Lung microvascular endothelial cell (primary cell): ENCODE data around the gene DIO3. TPM values are rescaled to one million over a fixed set of nuclear protein-coding genes. Genes with fewer than 3 reads are reported as not detected.

ENCODE experiments used
- DNase-seq, 2 donors: peaks; one replicate each; pipeline versions ENCODE4 v3.0.0 to v3.0.0-alpha.2; 2010; ENCODE audit warnings: low read depth in 2 of 2
- total RNA-seq: library from RNA; depleted of rRNA; stranded (reverse); fragments of >200 nt; gene quantifications from 2 replicates; pipeline ENCODE4 v1.2.1, GENCODE V29; 2014

DIO3 gene
- total RNA-seq, result not detected in 2 replicates

DNA sequence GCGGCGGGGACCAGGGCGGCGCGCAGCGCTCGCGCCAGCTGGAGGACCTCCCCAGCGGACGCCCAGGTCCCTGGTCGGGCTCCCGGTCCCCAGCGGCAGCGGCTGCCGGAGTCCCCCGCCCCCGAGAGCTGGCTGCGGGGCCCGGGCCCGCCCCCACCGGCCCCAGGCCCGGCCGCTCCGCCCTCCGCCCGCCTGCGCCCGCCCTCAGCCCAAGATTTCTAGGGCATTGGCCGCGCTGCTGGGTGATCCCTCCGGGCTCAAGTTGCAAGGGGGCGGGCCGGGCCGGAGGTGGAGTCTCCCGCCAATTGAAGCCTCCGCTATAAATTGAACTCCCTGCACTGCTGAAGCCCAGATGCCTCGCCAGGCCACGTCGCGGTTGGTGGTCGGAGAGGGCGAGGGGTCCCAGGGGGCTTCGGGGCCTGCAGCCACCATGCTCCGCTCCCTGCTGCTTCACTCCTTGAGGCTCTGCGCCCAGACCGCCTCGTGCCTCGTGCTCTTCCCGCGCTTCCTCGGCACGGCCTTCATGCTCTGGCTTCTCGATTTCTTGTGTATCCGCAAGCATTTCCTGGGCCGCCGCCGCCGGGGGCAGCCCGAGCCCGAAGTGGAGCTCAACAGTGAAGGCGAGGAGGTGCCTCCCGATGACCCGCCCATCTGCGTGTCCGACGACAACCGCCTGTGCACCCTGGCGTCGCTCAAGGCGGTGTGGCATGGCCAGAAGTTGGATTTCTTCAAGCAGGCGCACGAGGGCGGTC lies at the start of gene DIO3:
DIO3 (plus strand) TSS at position 351 of the 752 bp plus-strand sequence.
- DNase-seq, result no peak

GRCh38 chr14:101511620-101512375 lies 49.5 kb upstream of the DIO3 start:
- no peak for DNase-seq

GRCh38 chr14:101512376-101512695 lies 49.0 kb upstream of the DIO3 start:
- no peak for DNase-seq

- no peak for DNase-seq
Measured at GRCh38 chr14:101514136-101514535, 47.2 kb upstream of the DIO3 start.

DNA sequence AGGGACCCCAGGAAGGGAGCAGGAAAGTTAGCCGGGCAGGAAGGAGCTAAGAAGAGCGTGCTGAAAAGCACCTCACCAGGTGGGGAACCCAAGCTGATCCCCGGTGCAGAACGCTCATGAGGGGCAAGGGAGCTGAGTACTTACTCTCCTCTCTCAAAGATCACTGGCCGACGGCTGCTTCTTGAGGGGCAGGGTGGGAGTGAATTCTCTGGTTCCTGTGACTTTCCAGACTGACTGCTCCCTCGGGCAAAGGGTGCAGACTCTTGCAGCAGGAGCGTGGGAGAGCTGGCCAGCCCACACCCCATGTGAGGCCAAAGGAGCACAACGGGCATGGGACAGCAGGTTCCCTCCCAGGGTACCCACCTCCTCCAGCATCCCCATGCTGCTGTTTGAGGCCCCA lies 44.9 kb upstream of the DIO3 start:
- no peak for DNase-seq

DNA sequence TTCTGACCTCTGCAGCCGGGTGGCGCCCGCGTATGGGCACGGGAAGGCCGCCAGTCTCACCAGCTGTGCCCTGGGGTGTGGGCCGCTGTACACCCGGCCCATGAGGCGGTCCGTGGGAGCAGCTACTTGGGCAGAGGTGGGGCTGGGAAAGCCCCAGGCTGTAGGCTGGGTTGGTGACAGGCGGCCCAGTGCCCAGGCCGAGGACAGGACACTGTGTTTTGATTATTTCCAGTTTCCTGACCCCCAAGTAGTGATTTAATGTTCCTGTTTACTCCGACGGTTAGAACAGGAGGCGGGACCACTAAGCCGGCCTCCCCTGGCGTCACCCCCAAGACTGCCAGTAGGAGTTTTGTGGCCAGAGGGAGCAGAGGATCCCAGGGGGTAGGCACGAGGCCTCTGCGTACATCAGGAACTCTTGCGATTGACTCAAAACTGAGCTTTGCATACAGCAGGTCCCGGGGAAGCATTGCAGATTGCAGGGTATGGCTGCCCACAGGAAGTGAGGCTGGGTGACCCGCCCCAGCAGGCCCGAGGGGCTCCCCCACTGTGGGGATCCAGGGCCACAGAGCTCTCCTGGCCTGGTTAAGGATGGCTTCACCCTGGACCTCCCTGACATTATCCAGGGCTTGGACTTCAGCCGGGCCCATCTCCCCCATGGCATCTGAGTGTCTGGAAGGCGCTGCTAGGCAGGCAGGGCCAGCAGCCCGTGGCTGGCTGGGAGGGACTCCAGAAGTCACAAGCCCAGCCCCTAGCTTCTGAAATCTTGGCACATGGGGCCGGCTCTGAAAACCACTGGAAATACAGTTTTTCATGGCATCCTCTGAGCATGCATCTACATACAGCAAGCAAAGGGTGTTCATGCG lies 42.5 kb upstream of the DIO3 start:
- no peak for DNase-seq

- DNase-seq, result no peak
Measured at GRCh38 chr14:101520621-101521472, 40.4 kb upstream of the DIO3 start.

DNA sequence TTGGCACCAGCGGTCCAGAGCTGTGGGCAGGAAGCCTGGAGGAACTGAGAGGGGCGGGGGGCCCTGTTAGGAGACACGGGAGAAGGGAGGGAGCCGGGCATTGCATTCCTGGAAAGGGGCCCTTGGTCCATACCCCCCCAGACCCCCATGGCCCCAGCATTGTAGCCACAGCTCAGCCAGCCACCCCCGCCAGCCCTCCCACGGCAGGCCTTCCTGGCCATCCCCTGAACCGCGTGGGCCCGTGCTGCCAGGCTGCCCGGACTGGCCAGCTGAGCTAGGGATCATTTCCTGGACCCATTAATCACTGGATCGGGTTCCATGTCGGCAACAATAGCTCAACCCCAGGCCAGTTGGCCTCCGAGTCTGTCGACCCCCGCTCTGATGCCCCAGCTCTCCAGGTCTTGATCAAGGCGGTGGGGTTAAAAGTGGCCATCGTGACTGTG lies 39.8 kb upstream of the DIO3 start:
- no peak for DNase-seq

GRCh38 chr14:101521978-101522377 lies 39.3 kb upstream of the DIO3 start:
- no peak for DNase-seq

GRCh38 chr14:101525640-101526527 lies 35.4 kb upstream of the DIO3 start:
- no peak for DNase-seq

- DNase-seq, result no peak
Measured at GRCh38 chr14:101527987-101528386, 33.3 kb upstream of the DIO3 start.

DNA sequence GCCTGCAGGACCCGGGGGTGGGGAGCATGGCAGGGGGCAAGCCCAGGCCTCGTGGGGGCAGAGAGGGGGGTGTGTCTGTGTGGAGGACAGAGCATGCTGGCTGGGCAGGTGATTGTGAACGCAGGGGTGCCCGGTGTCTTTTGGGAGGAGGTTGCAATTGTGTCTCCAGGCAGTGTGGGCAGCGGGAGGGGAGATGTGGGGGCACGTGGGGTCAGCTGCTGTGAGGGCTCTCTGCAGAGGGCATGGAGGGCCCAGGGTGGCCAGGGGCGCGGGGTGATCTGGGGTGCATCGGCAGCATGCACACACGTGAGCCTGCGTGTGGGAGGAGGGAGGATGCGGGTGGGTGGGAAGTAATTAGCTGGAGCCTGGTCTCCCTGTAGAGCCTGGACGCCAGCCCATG lies 32.2 kb upstream of the DIO3 start:
- no peak for DNase-seq

DNA sequence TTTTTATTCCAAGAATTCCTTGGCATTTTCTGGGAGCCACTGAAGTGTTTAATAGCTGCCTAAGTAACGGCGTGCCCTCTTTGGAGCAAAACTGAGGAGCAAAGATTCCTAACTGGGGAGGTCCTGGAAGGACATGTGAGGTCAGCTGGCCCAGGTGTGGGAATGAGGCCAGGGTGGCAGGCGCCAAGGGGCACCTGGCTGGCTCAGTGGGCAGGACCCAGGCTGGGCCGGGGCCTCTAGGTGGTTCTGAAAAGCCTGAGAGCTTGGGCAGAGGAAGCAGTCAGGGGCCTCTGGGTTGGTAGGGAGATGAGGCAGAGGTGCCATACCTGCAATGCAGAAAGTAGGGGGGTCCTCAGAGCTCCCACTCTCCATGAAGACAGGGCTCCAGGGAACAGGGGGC lies 27.1 kb upstream of the DIO3 start:
- DNase-seq, result no peak

DNA sequence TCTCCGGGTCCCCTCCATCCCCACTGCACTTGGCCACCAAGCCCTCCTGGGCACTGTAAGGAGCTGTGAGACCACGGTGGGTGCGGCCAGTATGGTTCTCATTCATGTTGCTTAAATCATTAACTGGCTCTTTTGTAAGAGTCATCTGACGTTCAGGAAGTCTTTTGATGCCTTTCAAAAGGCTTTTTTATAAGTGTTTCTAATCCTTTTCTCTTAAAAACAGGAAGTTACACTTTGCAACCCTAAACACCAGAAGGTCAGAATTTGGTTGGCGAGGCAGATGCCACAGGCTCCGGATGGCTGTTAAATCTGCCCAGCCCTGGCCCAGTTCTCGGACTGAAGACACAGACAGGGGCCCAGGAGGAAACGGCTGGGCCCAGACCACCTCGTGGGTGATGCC lies 26.1 kb upstream of the DIO3 start:
- DNase-seq, result no peak

GRCh38 chr14:101535701-101536207 lies 25.5 kb upstream of the DIO3 start:
- no peak for DNase-seq

DNA sequence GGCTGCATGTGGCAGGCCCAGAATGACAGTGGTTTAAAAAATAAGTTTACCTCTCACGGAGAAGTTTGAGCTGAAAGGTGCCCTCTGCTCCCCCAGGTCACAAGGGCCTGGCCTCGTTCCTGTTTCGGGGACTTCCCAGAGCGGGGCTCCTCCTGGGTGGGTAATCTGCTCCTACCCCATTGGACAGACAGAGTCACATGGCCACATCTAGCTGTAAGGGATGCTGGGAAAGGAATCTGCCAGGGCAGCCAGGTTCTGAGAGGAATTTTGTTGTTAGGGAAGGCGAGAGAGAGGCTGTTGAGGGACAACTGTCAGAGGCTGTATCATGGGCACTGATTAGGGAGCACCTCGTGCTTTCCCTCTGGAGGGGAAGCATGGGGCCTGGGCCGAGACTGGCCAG lies 24.0 kb upstream of the DIO3 start:
- no peak for DNase-seq

GRCh38 chr14:101538878-101539277 lies 22.4 kb upstream of the DIO3 start:
- no peak for DNase-seq

- no peak for DNase-seq
Measured at GRCh38 chr14:101539880-101540279, 21.4 kb upstream of the DIO3 start.

- no peak for DNase-seq
Measured at GRCh38 chr14:101540481-101541462, 20.5 kb upstream of the DIO3 start.
